IPS-NIHi7 (cell line): ENCODE measurements around the gene ACE.
A peak's percentile ranks its signal among the peaks of the same experiment; 100 is the strongest.

Experiments used
- DNase-seq: peaks from one replicate; pipeline ENCODE4 v3.0.0; 2012; ENCODE audit warnings: mixed read lengths; ENCODE audit errors: extremely low spot score

The ACE gene

GRCh38 chr17:63516910-63517824 is 40.3 kb downstream of the ACE start:
- no peak for DNase-seq

- DNase-seq = no peak
Measured at GRCh38 chr17:63517825-63518534, 41.1 kb downstream of the ACE start.

- DNase-seq = no peak
Measured at GRCh38 chr17:63519116-63519881, 42.4 kb downstream of the ACE start.

GRCh38 chr17:63519972-63520882 is 43.4 kb downstream of the ACE start:
- DNase-seq = no peak

- peak; percentile 57 for DNase-seq
Measured at GRCh38 chr17:63523253-63523855, 46.5 kb downstream of the ACE start, which contains the start of gene KCNH6. TSS of gene KCNH6 (plus strand) at chr17:63523358. CDS start at chr17:63523414, 56 bp downstream.

- DNase-seq = no peak
Measured at GRCh38 chr17:63524051-63524450, 47.2 kb downstream of the ACE start.

GRCh38 chr17:63525190-63525946 is 48.5 kb downstream of the ACE start:
- no peak for DNase-seq

GRCh38 chr17:63526861-63527260 is 50.0 kb downstream of the ACE start:
- no peak for DNase-seq

- no peak for DNase-seq
Measured at GRCh38 chr17:63528183-63528582, 51.3 kb downstream of the ACE start.

- no peak for DNase-seq
Measured at GRCh38 chr17:63529711-63530556, 53.1 kb downstream of the ACE start.

GRCh38 chr17:63530557-63531021 is 53.7 kb downstream of the ACE start:
- DNase-seq = no peak

GRCh38 chr17:63531022-63531965 is 54.4 kb downstream of the ACE start:
- no peak for DNase-seq

- DNase-seq = no peak
Measured at GRCh38 chr17:63533433-63534077, 56.7 kb downstream of the ACE start.

- no peak for DNase-seq
Measured at GRCh38 chr17:63534078-63534570, 57.3 kb downstream of the ACE start.

GRCh38 chr17:63534816-63535455 is 58.1 kb downstream of the ACE start:
- DNase-seq = no peak

GRCh38 chr17:63535640-63536039 is 58.8 kb downstream of the ACE start:
- no peak for DNase-seq
